Dedifferentiated amniotic fluid mesenchymal stem cell (primary cell): Measurements from ENCODE around the gene TNFSF18.
"Not testable (repeated sequence)": the region's sequence is repeated elsewhere in the genome, so short reads cannot be mapped to it uniquely, and the experiment has no call there.

Experiments used
- DNase-seq: peaks from one replicate; pipeline ENCODE4 v3.0.0-alpha.2; 2016; ENCODE audit errors: extremely low spot score

The TNFSF18 gene, protein sequence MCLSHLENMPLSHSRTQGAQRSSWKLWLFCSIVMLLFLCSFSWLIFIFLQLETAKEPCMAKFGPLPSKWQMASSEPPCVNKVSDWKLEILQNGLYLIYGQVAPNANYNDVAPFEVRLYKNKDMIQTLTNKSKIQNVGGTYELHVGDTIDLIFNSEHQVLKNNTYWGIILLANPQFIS

DNA sequence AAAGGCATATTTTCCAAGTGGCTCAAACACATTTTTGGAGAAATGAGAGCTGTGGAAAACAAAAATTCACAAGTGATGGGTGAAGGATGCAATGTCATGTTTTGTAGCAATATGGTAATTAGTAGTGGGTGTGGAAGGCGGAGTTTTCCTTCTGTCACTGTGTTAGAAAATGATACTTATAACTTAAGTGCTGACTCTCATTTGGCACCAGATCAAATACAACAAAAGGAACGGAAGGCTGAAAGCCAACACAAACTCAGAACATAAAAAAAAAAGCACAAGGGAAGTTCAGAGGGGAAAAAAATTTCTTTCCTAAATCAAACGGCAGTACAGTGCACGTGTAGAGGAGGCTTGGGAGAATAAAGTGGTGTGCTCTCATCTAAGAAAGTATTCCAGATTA is at the start of gene TNFSF18:
TNFSF18 (minus strand) TSS at position 77 of the 400 bp plus-strand sequence; CDS start at position 32, 45 bp downstream.
- DNase-seq, result peak; percentile 49

DNA sequence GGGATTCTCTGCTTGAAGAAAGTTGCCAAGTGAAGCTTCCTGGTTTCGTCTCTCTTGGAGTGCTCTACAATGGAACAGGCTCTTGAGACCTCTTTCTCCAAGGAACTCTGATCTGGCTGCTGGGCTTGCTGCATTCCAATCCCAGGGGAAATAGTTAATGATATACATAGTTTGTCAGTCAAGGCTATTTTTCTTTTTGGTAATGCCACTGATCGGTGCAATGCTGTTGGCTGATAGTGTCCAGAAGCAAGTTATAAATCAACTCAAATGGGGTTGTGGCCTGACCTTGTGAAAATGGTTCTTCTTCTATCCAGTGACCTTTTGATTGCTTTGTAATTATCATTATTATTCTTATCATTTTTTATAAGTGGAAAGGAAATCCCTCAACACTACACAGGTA is 48.4 kb upstream of the TNFSF18 start:
- DNase-seq, result no peak

DNA sequence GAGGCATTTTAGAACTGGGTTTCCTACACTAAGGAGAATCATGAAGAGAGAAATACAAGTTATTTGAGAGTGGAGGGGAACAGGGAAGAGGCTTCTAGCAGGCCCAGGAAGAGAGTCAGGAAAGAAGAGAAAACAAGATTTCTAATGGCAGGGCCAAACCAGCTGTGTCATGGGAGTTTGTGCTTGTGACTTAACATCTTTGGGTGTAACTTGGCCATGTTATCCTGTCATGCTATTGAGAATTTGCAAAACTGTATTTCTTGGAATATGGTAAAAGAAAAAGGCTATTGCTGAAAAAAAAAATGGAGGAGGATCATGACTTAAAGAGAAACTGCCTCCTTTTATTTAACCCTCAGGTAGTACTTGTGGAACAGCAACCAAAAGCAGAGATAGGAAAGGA is 47.4 kb upstream of the TNFSF18 start:
- no peak for DNase-seq

DNA sequence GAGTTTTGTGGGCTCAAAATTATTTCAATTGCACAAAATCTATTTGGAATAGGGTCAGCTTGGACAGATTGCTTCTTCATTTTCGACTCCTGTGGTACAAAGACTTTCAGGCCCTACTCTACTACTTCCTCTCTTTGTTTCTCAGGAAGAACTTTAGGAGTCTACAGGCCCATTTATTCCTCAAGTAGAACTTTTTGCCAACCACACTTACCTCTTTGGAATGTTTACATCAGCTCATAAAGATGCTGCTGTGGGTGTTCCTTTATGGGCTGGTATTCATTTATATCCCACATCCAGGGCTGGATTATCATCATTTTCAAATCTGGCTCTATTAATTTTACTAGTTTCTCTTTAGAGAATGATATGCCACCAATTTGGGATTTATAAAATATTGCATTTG is 46.3 kb upstream of the TNFSF18 start:
- DNase-seq, result no peak

DNA sequence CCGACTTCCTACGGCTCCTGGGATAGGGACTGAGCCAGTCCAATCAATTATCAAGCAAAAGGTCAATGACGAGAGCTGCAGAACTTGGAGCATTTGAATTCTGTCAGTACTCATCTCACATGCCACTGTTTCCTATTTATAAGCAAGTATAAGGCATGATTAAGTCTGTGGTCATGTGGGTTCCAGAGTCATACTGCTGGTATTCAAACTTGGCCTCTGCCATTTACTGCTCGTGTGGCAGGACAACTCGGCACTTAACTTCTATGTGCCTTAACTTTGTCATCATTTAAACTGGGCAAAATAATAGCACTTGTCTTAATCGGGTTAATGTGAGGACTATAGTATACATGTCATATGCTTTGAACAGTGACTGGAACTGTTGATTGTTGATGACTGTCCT is 44.9 kb upstream of the TNFSF18 start:
- peak; percentile 35 for DNase-seq

DNA sequence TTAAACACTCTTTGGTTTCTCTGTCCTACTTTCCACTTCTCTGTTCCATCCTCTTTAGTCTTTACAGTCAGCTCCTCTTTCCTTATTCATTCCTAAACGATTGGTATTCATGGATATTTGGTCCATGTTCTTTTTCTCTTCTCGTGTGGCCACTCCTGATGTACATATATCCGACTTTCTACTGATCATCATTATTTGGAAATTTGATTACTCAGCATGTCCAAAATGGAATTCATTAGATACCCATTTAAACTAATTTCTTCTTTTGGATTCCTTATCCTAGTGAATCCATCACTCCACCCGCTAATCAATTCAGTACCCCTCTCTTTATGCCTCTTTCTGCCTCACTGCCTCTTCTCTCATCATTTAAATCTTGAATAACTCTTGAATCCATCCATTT is 43.8 kb upstream of the TNFSF18 start:
- no peak for DNase-seq

DNA sequence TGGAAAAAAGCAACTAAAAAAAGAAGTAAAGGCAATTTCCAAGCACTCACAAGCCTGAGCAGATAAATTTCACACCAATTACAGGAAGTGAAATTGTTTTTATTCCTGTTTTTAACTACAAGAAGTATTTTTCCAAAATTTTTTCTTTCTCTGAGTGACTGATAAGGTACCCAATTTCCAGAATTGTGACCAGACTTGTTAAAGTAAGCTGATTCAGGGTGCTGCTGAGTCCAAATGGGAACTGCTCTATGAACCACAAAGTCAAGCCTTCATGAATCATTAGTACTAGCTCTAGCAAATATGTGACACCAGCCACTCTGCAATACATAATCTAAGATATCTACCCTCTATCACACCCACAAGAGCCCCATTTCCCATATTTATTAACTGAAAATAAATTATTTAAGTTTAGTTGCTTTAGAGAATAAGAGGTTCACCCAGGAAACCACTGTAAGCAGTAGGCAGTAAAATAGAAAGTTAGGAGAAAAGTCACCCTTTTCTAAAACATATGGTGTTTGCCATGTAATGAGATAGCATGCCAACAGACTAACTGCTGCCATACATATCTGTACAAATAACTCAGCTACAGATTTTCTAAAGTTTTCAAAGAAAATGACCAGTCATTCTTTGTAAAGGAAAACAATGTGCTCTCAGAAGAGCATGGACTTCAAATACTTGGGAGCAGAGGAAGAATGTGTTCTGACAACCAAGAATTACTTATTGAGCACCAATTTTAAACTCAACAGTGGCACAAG is 43.1 kb upstream of the TNFSF18 start:
- no peak for DNase-seq

DNA sequence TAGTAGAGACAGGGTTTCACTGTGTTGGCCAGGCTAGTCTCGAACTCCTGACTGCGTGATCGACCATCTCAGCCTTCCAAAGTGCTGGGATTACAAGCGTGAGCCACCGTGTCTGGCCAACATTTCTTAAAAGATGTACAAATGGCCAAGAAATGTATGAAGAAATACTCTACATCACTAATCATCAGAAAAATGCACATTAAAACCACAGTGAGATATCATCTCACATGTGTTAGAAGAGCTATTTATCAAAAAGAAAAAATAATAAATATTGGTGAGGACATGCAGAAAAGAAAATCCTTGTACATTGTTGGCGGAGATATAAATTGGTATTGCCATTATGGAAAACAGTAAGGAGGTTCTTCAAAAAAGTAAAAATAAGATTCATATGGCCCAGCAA is 33.6 kb upstream of the TNFSF18 start:
- DNase-seq, result no peak

DNA sequence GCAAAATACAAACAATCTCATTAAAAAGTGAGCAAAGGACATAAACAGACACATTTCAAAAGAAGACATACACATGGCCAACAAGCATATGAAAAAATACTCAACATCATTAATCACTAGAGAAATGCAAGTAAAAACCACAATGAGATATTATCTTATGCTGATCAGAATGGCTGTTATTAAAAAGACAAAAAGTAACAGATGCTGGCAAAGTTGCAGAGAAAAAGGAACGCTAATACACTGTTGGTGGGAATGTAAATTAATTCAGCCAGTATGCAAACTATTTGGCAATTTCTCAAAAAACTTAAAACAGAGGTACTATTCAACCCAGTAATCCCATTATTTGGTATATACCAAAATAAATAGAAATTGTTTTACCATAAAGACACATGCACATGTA is 32.2 kb upstream of the TNFSF18 start:
- no peak for DNase-seq

DNA sequence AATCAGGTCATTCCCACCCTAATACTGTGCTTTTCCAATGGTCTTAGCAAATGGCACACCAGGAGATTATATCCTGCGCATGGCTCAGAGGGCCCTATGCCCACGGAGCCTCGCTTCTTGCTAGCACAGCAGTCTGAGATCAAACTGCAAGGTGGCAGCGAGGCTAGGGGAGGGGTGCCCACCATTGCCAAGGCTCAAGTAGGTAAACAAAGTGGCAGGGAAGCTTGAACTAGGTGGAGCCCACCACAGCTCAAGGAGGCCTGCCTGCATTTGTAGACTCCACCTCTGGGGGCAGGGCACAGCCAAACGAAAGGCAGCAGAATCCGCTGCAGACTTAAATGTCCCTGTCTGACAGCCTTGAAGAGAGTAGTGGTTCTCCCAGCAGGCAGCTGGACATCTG is 23.5 kb upstream of the TNFSF18 start:
- DNase-seq, result not testable (repeated sequence)

DNA sequence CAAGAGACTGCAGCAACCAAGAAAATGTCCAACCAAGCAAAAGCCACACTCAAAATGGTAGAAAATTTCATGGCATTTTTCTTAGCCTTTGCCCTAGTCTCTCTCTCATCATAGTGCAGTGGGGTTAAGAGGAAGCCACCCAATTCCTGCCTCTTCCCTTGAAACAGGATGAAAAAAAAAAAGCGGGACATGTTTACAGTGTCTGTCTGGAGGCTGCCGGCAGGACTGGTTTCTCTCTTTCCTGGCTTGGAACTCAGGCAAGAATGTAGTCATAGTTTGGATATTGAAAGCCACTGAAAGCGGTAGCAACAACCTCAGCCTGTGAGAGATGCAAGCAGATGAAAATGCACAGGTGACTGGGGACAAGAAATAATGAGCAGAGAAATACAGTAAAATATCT is 13.3 kb upstream of the TNFSF18 start:
- DNase-seq, result no peak

DNA sequence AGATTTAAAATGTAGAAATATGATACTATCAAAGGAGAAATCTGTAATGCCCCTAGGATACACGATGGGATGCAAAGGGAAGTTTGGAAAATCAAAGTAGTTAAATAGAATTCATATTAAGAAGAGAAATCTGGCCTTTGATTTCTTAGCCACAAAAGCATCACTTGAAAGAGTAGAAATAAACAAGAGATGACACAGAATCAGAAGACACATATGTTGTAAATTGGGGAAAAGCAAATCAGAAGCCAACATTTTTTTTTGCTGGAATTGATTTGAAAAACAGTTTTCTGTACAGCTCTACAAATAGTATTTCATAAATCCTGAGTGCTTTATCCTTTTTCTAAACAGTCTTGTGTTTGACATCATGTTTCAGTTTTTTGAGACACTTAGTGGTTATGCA is 12.4 kb upstream of the TNFSF18 start:
- DNase-seq, result no peak

DNA sequence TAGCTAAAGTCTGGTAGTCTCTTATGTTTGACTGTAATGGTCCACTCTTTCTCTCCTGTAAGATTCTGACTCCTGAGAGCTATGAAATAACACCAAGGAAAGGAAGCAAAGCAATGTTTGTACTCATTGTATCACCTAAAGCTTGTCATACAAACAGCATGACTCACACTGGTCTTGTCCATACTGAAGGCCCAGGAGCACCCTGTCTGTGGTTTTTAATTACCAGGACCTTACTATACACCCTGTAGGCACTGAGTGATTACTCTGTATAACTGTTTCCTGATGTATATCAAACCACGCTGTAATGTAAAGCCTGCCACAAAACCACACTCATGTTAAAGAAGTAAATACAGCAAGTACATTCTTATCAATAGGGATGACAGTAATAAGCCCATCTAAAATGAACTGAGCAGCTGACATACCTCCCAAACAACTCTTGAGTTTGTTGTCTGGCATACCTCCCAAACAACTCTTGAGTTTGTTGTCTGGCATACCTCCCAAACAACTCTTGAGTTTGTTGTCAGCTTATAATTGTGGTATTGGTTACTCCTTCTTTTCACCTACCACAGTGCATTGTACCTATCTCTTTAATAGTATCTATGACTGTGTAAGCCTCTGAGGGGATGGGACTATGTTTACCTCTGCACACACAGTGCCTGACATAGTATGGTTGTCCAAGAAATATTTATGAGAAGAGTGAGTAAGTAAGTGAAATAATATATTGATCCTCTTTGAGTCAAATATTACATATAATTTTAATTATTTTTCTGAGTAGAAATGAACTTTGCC is 11.6 kb upstream of the TNFSF18 start:
- peak; percentile 36 for DNase-seq

DNA sequence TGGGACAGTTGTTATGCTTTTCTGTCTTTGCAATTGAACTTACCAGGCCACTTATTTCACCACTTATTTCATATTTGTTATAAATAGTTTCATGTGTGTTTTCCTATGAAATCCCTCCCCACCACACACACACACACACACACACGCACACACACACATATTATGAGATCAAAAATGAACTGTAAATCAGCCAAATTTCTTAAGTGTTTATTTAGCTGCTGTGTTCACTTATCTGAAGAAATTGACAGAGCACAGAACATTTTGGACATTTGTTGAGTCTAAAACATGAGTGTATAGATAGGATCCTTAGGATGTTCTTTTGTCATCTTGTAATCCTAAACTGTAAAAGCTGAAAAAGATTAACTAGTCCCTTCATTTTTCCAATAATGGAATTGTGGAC is 7.8 kb upstream of the TNFSF18 start:
- DNase-seq, result no peak

DNA sequence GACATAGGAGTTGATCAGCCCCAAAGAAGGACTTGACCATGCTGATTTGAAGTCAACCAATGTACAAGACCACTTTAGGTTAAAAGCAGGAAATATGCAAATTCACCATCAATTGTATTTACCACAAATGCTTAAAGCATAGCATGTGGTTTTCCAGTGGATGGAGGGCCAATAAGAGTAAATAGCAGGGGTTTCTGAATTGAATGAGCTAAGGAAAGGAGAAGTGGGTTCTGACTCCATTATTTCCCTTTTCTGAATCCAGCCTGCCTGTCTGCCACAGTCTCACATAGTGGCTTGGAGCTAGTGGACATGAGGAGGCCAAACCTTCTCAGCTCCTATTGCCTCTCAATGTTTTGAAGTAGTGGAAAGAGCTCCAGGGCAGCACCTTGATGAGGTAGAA is 7.2 kb upstream of the TNFSF18 start:
- no peak for DNase-seq

DNA sequence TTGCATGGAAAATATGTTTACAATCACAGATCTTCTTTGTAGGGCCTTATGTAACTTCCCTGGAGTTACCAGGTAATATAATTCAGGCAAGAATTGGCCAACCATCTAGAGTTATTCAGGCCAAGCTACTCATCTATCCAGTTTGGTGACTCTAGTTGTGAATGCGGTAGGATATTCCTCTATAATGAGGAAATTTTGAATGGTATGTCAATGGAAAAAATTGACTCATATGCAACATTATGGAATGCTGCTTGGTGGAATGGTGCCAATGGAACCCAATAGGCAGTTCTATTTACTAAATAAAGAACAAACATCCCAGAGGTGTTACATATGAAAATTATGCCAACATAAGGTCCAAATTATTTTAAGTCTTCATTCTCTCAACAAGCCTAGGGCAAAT is 5.6 kb upstream of the TNFSF18 start:
- DNase-seq, result no peak

DNA sequence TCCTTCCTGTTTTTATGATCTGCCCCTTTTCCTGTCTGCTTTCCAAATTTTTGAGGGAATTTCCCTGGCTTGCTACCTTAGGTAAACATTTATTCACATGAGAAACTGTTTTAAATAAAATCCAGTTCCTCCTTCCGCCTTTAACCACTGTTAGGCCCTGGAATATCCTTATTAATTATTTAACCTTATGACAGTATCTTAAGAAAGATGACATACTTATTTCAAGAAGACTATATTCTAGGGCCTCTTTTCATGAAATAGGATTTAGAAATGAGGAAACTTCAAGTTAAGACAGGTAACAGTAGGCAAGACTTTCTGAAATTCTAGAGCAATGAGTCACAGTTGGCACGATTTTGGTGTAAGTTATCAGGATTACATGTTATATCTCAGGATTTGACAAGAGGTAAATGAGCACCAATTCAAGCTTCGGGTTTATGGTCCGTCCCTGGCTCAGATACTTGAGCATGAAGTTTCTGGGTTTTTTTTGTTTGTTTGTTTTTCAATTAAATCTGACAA is 2.0 kb upstream of the TNFSF18 start:
- no peak for DNase-seq

DNA sequence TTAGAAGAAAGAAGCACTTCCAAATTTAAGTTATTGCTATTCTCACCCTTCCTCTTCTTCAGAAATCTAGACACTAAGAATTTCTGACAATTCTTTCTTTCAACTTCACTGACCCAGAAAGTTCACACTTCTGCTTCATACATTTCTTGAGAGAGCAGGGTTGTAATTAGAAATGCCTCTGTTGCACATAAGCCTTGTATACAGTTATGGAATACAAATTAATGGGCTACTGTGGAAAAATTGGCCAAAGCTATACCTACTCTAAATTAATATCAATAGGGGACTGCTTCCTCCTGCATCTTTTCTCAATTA is 1.5 kb downstream of the TNFSF18 start:
- DNase-seq, result no peak

DNA sequence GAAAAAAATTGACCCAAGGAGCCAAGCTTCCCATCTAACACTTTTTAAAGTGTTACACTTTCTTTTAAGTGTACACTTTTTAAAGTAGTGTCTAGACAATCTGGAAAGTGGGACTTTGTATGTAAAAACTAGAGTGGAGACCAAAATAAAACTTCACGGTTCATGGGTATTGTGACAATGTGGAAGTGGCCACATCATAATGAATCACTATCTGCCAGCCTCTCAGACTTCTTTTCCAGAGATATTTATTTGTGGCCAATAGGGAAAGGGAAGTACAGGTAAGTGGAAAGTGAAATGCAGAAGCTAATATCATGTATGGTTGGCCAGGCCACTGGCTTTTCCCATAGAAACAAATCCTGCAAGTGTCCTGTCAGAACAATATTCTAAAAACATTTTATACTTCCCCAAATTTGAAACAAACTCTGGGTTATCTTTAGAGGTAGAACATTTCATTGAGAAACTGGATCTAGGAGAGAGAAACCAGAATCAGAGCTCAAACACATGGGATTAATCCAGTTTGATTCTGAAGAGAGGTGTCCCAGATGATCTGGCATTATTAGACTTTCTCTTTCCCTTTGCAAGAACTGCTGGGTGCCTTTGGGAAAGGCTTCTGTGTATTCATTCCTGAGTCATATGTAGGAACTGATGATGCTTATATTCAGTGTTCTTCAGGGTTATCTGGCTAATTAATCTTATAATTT is 2.0 kb downstream of the TNFSF18 start:
- no peak for DNase-seq

DNA sequence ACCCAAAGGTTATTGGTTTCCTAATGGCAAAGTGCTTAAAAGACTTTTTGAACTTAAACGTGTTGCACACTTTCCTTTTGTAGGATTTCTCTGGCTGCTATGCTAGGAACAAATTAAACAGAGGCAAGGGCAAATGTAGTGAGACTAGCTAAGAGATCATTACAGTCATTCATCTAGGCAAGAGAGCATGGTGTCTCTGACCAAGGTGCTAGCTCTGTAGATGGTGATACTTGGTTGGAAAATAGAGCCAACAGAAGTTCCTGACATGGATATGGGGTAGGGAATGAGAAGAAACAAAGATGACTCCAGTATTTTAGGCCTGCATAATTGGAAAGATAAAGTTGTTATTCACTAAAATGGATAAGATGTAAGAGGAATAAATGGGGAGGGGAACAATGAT is 6.1 kb downstream of the TNFSF18 start:
- no peak for DNase-seq

DNA sequence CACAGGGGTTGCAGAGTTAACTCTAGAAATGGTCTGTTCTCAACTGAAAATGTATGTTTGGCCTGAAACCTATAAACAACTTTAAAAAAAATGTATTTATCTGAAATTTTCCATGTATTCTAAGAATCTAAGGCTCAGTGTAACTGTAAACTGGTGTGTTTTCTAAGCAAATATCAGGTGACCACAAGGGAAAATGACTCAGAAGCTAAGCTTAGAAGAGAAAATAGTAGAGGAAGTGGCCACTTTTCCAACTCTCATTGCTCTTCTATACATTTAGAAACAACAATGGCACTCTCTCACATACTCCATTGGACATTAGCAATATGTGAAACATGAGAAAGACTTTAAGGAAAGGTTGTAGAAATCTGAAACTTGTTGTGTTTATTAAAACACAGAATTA is 7.5 kb downstream of the TNFSF18 start:
- DNase-seq, result no peak

DNA sequence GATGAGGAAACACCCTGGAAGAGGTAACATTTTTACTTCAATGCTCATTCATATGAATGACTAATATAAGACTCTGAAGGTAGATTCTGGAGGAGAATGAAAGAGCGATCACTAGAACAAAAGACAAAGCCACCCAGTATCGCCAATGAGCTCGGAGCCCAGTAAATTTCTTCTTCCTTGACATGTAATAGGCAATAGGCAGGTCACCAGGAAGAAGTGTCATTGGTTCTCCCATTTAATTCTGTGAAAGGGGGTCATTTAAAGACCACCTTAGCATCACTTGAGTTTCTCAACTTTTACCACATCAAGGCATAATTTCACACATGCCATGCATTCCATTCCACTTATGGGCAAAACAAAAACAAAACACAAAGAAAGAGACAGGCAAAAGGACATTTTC is 7.9 kb downstream of the TNFSF18 start:
- no peak for DNase-seq
